IMR-90 (cell line): ENCODE measurements around the gene GPR62. TPM values are rescaled to one million over a fixed set of nuclear protein-coding genes. Genes with fewer than 3 reads are reported as not detected.
"Not testable (repeated sequence)": the region's sequence is repeated elsewhere in the genome, so short reads cannot be mapped to it uniquely, and the experiment has no call there.

Experiments
- ATAC-seq: fragments of 200-7000 bp; cut with Tn5 transposase; 2 replicates; pipeline ENCODE4 v1.9.1; 2020; ENCODE audit warnings: low read depth, mild to moderate bottlenecking, moderate library complexity
- BruUV-seq: library from RNA; stranded (reverse); fragments of 400-500 nt; replicated peaks from 2 replicates; lab custom pipeline; 2021; lab: Mats Ljungman, UMichigan
- CTCF ChIA-PET: fragments of 300-600 bp; formaldehyde crosslinking; extraction: SDS; loops from one replicate; lab custom pipeline; 2021; ENCODE audit warnings: antibody characterized with exemption; lab: Yijun Ruan, JAX
- POLR2A ChIA-PET: fragments of 300-600 bp; sonication (Branson Sonifier 250); formaldehyde crosslinking; loops from one replicate; lab custom pipeline; 2022; ENCODE audit warnings: antibody characterized with exemption; ENCODE audit not compliant: unreplicated experiment; lab: Charles Lee
- DNase-seq: peaks from one replicate; pipeline ENCODE4 v3.0.0; 2013
- H2AFZ ChIP-seq: replicated peaks from 2 replicates; pipeline ENCODE3; 2013; ENCODE audit warnings: low read length, mild to moderate bottlenecking; ENCODE audit not compliant: poor library complexity
- H2AK5ac ChIP-seq: 2 replicates; pipeline ENCODE4 v1.6.1; 2013; ENCODE audit warnings: low read depth, low read length, inconsistent platforms
- H2AK9ac ChIP-seq: replicated peaks from 2 replicates; pipeline ENCODE3; 2013; ENCODE audit warnings: mild to moderate bottlenecking, low read depth, low read length, moderate library complexity; ENCODE audit not compliant: poor library complexity
- H2BK120ac ChIP-seq: 2 replicates; pipeline ENCODE4 v1.6.1; 2013; ENCODE audit warnings: low read depth, low read length, inconsistent platforms
- H2BK15ac ChIP-seq: 3 replicates; pipeline ENCODE4 v1.6.1; 2013; ENCODE audit warnings: low read depth, low read length, inconsistent platforms
- H2BK20ac ChIP-seq: 2 replicates; pipeline ENCODE4 v1.6.1; 2013; ENCODE audit warnings: low read depth, mild to moderate bottlenecking, inconsistent platforms, low read length, moderate library complexity
- H2BK5ac ChIP-seq: 2 replicates; pipeline ENCODE4 v1.6.1; 2013; ENCODE audit warnings: mild to moderate bottlenecking, low read depth, low read length, inconsistent platforms; ENCODE audit not compliant: poor library complexity, severe bottlenecking
- H3K14ac ChIP-seq: replicated peaks from 2 replicates; pipeline ENCODE4 v1.6.1; 2013; ENCODE audit warnings: low read depth, low read length, inconsistent platforms
- H3K18ac ChIP-seq: 2 replicates; pipeline ENCODE4 v1.6.1; 2013; ENCODE audit warnings: low read depth, low read length, control low read depth
- H3K23ac ChIP-seq: 2 replicates; pipeline ENCODE4 v1.6.1; 2013; ENCODE audit warnings: low read depth, low read length, inconsistent platforms
- H3K27ac ChIP-seq: 2 replicates; pipeline ENCODE4 v1.5.1; 2013; ENCODE audit warnings: mild to moderate bottlenecking, control low read depth, low read length; ENCODE audit not compliant: insufficient read depth
- H3K27me3 ChIP-seq: 2 replicates; pipeline ENCODE4 v1.6.1; 2013; ENCODE audit warnings: low read length; ENCODE audit not compliant: control insufficient read depth, insufficient read depth
- H3K36me3 ChIP-seq: 2 replicates; pipeline ENCODE4 v1.6.1; 2013; ENCODE audit warnings: low read length, mixed read lengths; ENCODE audit not compliant: control insufficient read depth, insufficient read depth
- H3K4ac ChIP-seq: 2 replicates; pipeline ENCODE4 v1.6.1; 2013; ENCODE audit warnings: low read depth, low read length, inconsistent platforms
- H3K4me1 ChIP-seq: 2 replicates; pipeline ENCODE4 v1.6.1; 2013; ENCODE audit warnings: low read length, mixed read lengths; ENCODE audit not compliant: control insufficient read depth, insufficient read depth
- H3K4me2 ChIP-seq: 2 replicates; pipeline ENCODE4 v1.6.1; 2013; ENCODE audit warnings: low read depth, mild to moderate bottlenecking, control low read depth, low read length, moderate library complexity
- H3K4me3 ChIP-seq: 2 replicates; pipeline ENCODE4 v1.5.1; 2013; ENCODE audit warnings: low read depth, mild to moderate bottlenecking, control low read depth, low read length, moderate library complexity; ENCODE audit not compliant: insufficient read depth
- H3K56ac ChIP-seq: 2 replicates; pipeline ENCODE4 v1.6.1; 2013; ENCODE audit warnings: low read length, inconsistent platforms; ENCODE audit not compliant: insufficient read depth; ENCODE audit errors: extremely low read depth
- H3K79me1 ChIP-seq, 2 experiments: 2 replicates each; pipeline ENCODE4 v1.6.1; 2013; ENCODE audit warnings: low read length in 2 of 2, inconsistent platforms in 1 of 2, low read depth in 1 of 2
- H3K9ac ChIP-seq: 2 replicates; pipeline ENCODE4 v1.6.1; 2013; ENCODE audit warnings: low read depth, low read length, control low read depth
- H3K9me1 ChIP-seq: 2 replicates; pipeline ENCODE4 v1.6.1; 2013; ENCODE audit warnings: low read length, inconsistent platforms; ENCODE audit not compliant: insufficient read depth
- H3K9me3 ChIP-seq: 2 replicates; pipeline ENCODE4 v1.6.1; 2013; ENCODE audit warnings: low read length; ENCODE audit not compliant: control insufficient read depth, insufficient read depth
- H4K20me1 ChIP-seq: 2 replicates; pipeline ENCODE4 v1.6.1; 2013; ENCODE audit warnings: low read length, inconsistent platforms; ENCODE audit not compliant: insufficient read depth
- H4K5ac ChIP-seq: 2 replicates; pipeline ENCODE4 v1.6.1; 2013; ENCODE audit warnings: mild to moderate bottlenecking, low read depth, low read length, control low read depth
- H4K8ac ChIP-seq, 2 experiments: 2 replicates each; pipeline ENCODE4 v1.6.1; 2013; ENCODE audit warnings: low read depth in 2 of 2, low read length in 2 of 2, control low read depth in 1 of 2, inconsistent platforms in 1 of 2
- H4K91ac ChIP-seq: 2 replicates; pipeline ENCODE4 v1.6.1; 2013; ENCODE audit warnings: low read depth, low read length, inconsistent platforms; ENCODE audit not compliant: insufficient read depth
- WGBS, 2 experiments: methylation state at CpG; one replicate each; pipeline versions ENCODE4 v1.1.5 to v1.1.7; 2013; ENCODE audit warnings: missing lambda C conversion rate in 2 of 2; ENCODE audit not compliant: insufficient read length in 1 of 2; ENCODE audit errors: extremely low coverage in 2 of 2; 5-methylcytosine and 5-hydroxymethylcytosine counted together
- dilution Hi-C: fragments of 300-500 bp; cut with HindIII; formaldehyde crosslinking; loops from one replicate; pipeline ENCODE4 v1.14.3; 2018; ENCODE audit warnings: low sequenced_read_pairs; ENCODE audit not compliant: unreplicated experiment
- in situ Hi-C: fragments of 300-500 bp; cut with MboI; formaldehyde crosslinking; loops from 3 replicates; pipeline ENCODE4 v1.14.3; 2019; ENCODE audit warnings: low sequenced_read_pairs, inconsistent platforms, mixed read lengths
- intact Hi-C: fragments of 100-400 bp; cut with micrococcal nuclease; formaldehyde crosslinking; loops from 2 replicates; pipeline ENCODE4 v1.10.0; 2022
- polyA plus RNA-seq, 3 experiments: library from polyadenylated mRNA; depleted of rRNA; stranded (reverse); fragments of >200 nt; gene quantifications; 2 replicates each; pipeline ENCODE4 v1.2.3, GENCODE V29; 2012; ENCODE audit warnings: low replicate concordance in 1 of 3
- total RNA-seq: library from RNA; depleted of rRNA; stranded (reverse); fragments of >200 nt; gene quantifications from 2 replicates; pipeline ENCODE4 v1.2.3, GENCODE V29; 2012

GPR62 gene
- total and polyA plus RNA-seq, 2 of the 4 experiments (the other 2 are of a cell fraction): under 0.01 TPM; not detected in 1

- H2BK5ac ChIP-seq, in situ Hi-C loops, CTCF ChIA-PET, H3K9me1 ChIP-seq, H4K8ac ChIP-seq, H3K4me3 ChIP-seq, H3K9me3 ChIP-seq, H2BK20ac ChIP-seq, H2BK15ac ChIP-seq, BruUV-seq, H3K27ac ChIP-seq, dilution Hi-C loops, H3K14ac ChIP-seq, H3K4ac ChIP-seq, H3K9ac ChIP-seq, H4K5ac ChIP-seq, H3K4me2 ChIP-seq, H3K27me3 ChIP-seq, H3K18ac ChIP-seq, H3K23ac ChIP-seq, ATAC-seq, DNase-seq, H2AK9ac ChIP-seq, H2AK5ac ChIP-seq, H2BK120ac ChIP-seq, H4K91ac ChIP-seq, H2AFZ ChIP-seq, intact Hi-C loops, H3K56ac ChIP-seq: not testable (repeated sequence)
- Histone ChIP-seq H3K79me1 (peaks cover 24 to 56% of the 10 kb centered on the region in 2 experiments; a peak in 3 of 4 replicates), H3K36me3 (peaks cover 31% of the 10 kb centered on the region), H3K4me1 (peaks cover 11% of the 10 kb centered on the region), H4K20me1 (peaks cover 18% of the 10 kb centered on the region; the same call in 1 of the 2 replicates)
- POLR2A ChIA-PET: interaction anchor here (0.6 kb wide), 1 partner anchor 98 kb away, joined by 5 read pairs; no protein-coding TSS in a partner anchor
- 87% methylated on average over 5 of the region's 38 CpGs; no CpG with 5 or more reads in 1 of the 2 experiments for WGBS, 2 experiments
Measured at GRCh38 chr3:51990501-51990971, 35.4 kb downstream of the GPR62 start.
